Gastrocnemius medialis (tissue), 4 donors: ENCODE measurements around the gene LTBP1. TPM values are rescaled to one million over a fixed set of nuclear protein-coding genes. Genes with fewer than 3 reads are reported as not detected.
A peak's percentile ranks its signal among the peaks of the same experiment; 100 is the strongest.

ENCODE experiments used
- ATAC-seq, 2 donors: fragments of 150-250 bp; one replicate each; pipeline ENCODE4 v1.9.1; 2016
- DNase-seq, 2 donors: peaks; one replicate each; pipeline ENCODE4 v3.0.0-alpha.2; 2019
- H3K27ac ChIP-seq, 4 donors: fragments of 200-600 bp; sonication (generic); 1 replicate in 1 of 4; 2 replicates in 3 of 4; pipeline ENCODE4 v1.5.1; 2016 to 2018; ENCODE audit warnings: mild to moderate bottlenecking in 2 of 4, moderate library complexity in 1 of 4
- H3K27me3 ChIP-seq, 3 donors: fragments of 200-600 bp; sonication (generic) in 2 of 3; 1 replicate in 1 of 3; 2 replicates in 2 of 3; pipeline versions ENCODE4 v1.5.1 to v1.6.0; 2016 to 2019; ENCODE audit warnings: mild to moderate bottlenecking in 1 of 3, moderate library complexity in 1 of 3
- H3K36me3 ChIP-seq, 2 donors: fragments of 200-600 bp; sonication (generic) in 1 of 2; one replicate each; pipeline ENCODE4 v1.5.1; 2017 to 2018
- H3K4me1 ChIP-seq, 2 donors: fragments of 200-600 bp; sonication (generic) in 1 of 2; one replicate each; pipeline ENCODE4 v1.5.1; 2016 to 2017; ENCODE audit warnings: mild to moderate bottlenecking in 2 of 2
- H3K4me3 ChIP-seq, 4 donors: fragments of 200-600 bp; sonication (generic) in 3 of 4; 1 replicate in 1 of 4; 2 replicates in 3 of 4; pipeline ENCODE4 v1.5.1; 2016 to 2019; ENCODE audit warnings: mild to moderate bottlenecking in 2 of 4
- H3K9me3 ChIP-seq, 3 donors: fragments of 200-600 bp; sonication (generic) in 2 of 3; 1 replicate in 1 of 3; 2 replicates in 2 of 3; pipeline ENCODE4 v1.5.1; 2016 to 2019
- CTCF ChIP-seq, 5 experiments: fragments of 450-650 bp in 3 of 5; fragments of 200-600 bp in 2 of 5; sonication (generic) in 2 of 5; IDR thresholded peaks in 4 of 5; conservative IDR thresholded peaks in 1 of 5; 1 replicate in 4 of 5; 2 replicates in 1 of 5; pipeline ENCODE4 v1.5.1; 2016 to 2019; ENCODE audit warnings: antibody characterized with exemption in 5 of 5, mild to moderate bottlenecking in 3 of 5, moderate library complexity in 3 of 5
- POLR2A ChIP-seq, 2 donors: fragments of 450-650 bp; IDR thresholded peaks; one replicate each; pipeline ENCODE4 v1.6.1; 2017; ENCODE audit warnings: antibody characterized with exemption in 2 of 2, mild to moderate bottlenecking in 2 of 2, moderate library complexity in 2 of 2
- in situ Hi-C, 4 donors: fragments of 200-750 bp; cut with MboI; loops; one replicate each; pipeline versions ENCODE4 v1.15.0 to v1.8.0; 2017; ENCODE audit warnings: low sequenced_read_pairs in 4 of 4
- intact Hi-C: fragments of 100-400 bp; cut with DNase I; formaldehyde crosslinking; loops from one replicate; pipeline ENCODE4 v1.15.1; 2023; ENCODE audit warnings: low total_unique reads
- total RNA-seq, 4 donors: library from RNA; depleted of rRNA; stranded (reverse); fragments of >200 nt; gene quantifications; one replicate each; pipeline versions ENCODE4 v1.1.0 to v1.2.3, GENCODE V29; 2016

Gene LTBP1
- total RNA-seq, 4 donors from 2014 or later, result 8.0 to 42.8 (median 18.4) TPM

DNA sequence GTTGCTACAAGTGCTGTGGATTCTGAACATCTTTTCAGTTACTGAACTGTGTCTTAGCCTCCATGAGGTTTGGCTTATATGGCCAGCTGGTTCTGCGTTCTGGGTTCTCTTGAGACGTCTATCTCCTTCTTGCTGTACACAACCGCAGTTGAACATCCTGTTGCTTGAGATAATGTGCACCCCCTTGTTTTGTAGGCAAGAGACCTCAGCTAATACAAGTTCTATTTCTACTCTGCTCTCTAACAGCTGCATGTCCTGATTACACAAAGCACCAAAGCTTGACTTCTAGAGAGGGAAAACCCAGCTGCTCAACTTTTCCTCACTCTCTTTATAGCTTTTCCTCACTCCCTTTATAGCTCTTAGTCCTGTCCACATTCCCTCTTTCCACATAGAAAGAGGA lies 176.0 kb downstream of the LTBP1 start:
- no peak overlapping the region for H3K27ac ChIP-seq
- no peaks in the 10 kb centered on the region for H3K4me1 ChIP-seq
- in situ Hi-C loops, result no loop called here
- no peaks in the 10 kb centered on the region for H3K9me3 ChIP-seq
- H3K27me3 ChIP-seq, result no peaks in the 10 kb centered on the region
- DNase-seq, result no peak
- no peaks in the 10 kb centered on the region for H3K36me3 ChIP-seq
- TF ChIP-seq CTCF (IDR thresholded peaks at IDR 0.05 in 4 of 5, conservative IDR thresholded peaks at IDR 0.05 in 1 of 5) (no peak), POLR2A (IDR thresholded peaks at IDR 0.05) (no peak)
- intact Hi-C loops, result no loop called here
- no peak overlapping the region for H3K4me3 ChIP-seq
- no peak for ATAC-seq

- intact Hi-C loops (no loop called here), in situ Hi-C loops (no loop called here)
- DNase-seq, result no peak
- H3K36me3 ChIP-seq, result no peaks in the 10 kb centered on the region
- no peak for ATAC-seq
- H3K27me3 ChIP-seq, result no peaks in the 10 kb centered on the region
- H3K4me1 ChIP-seq, result no peaks in the 10 kb centered on the region
- H3K27ac ChIP-seq, result no peak overlapping the region
- H3K9me3 ChIP-seq, result no peaks in the 10 kb centered on the region
- no peak overlapping the region for H3K4me3 ChIP-seq
- no peak for TF ChIP-seq CTCF (IDR thresholded peaks at IDR 0.05 in 4 of 5, conservative IDR thresholded peaks at IDR 0.05 in 1 of 5)
- no peak for TF ChIP-seq POLR2A (IDR thresholded peaks at IDR 0.05)
Observed at GRCh38 chr2:33123216-33123615, 176.5 kb downstream of the LTBP1 start.

GRCh38 chr2:33126552-33126951 lies 179.8 kb downstream of the LTBP1 start:
- H3K27me3 ChIP-seq, result no peaks in the 10 kb centered on the region
- TF ChIP-seq POLR2A (IDR thresholded peaks at IDR 0.05) (no peak), CTCF (IDR thresholded peaks at IDR 0.05 in 4 of 5, conservative IDR thresholded peaks at IDR 0.05 in 1 of 5) (no peak)
- H3K36me3 ChIP-seq, result no peaks in the 10 kb centered on the region
- in situ Hi-C loops (no loop called here), intact Hi-C loops (no loop called here)
- DNase-seq, result no peak
- no peak overlapping the region for H3K27ac ChIP-seq
- H3K4me3 ChIP-seq, result no peak overlapping the region
- ATAC-seq, result no peak
- no peaks in the 10 kb centered on the region for H3K9me3 ChIP-seq
- H3K4me1 ChIP-seq, result no peaks in the 10 kb centered on the region

GRCh38 chr2:33126958-33127357 lies 180.2 kb downstream of the LTBP1 start:
- in situ Hi-C loops, result no loop called here
- no peak for ATAC-seq

More at GRCh38 chr2:33126958-33127357, 180.2 kb downstream of the LTBP1 start:
- no peak for TF ChIP-seq CTCF (IDR thresholded peaks at IDR 0.05 in 4 of 5, conservative IDR thresholded peaks at IDR 0.05 in 1 of 5)
- TF ChIP-seq POLR2A (IDR thresholded peaks at IDR 0.05), result no peak
- Histone ChIP-seq H3K36me3 (no peaks in the 10 kb centered on the region), H3K4me1 (no peaks in the 10 kb centered on the region), H3K4me3 (no peak overlapping the region), H3K27me3 (no peaks in the 10 kb centered on the region), H3K9me3 (no peaks in the 10 kb centered on the region), H3K27ac (peak overlapping the region in 1 of 4 donors; percentile 20)
- no peak for DNase-seq
- intact Hi-C loops, result no loop called here
